K562 (cell line): Measurements from ENCODE around the gene ARHGAP12. TPM values are rescaled to one million over a fixed set of nuclear protein-coding genes. Genes with fewer than 3 reads are reported as not detected.

Experiments used
- ATAC-seq: fragments of 200-7000 bp; cut with Tn5 transposase; 3 replicates; pipeline ENCODE4 v1.9.1; 2020; ENCODE audit warnings: moderate library complexity
- BruUV-seq: library from RNA; stranded (reverse); fragments of 400-500 nt; replicated peaks from 2 replicates; lab custom pipeline; 2021; lab: Mats Ljungman, UMichigan
- CTCF ChIA-PET: fragments of 300-600 bp; formaldehyde crosslinking; extraction: SDS; loops from one replicate; lab custom pipeline; 2021; ENCODE audit warnings: low intra/inter-chr PET ratio; lab: Yijun Ruan, JAX
- POLR2A ChIA-PET: fragments of 300-600, 350-650 bp; sonication (Branson Sonifier 250); formaldehyde crosslinking; extraction: SDS; loops from one replicate; lab custom pipeline; 2021; ENCODE audit warnings: antibody characterized with exemption, inconsistent platforms; lab: Yijun Ruan, JAX
- DNase-seq, 4 experiments: peaks; one replicate each; pipeline versions ENCODE4 v3.0.0 to v3.0.0-alpha.2; 2011 to 2018; ENCODE audit warnings: low spot score in 3 of 4, mixed read lengths in 3 of 4; ENCODE audit errors: extremely low read depth in 1 of 4
- FAIRE-seq: peaks from 2 replicates; lab custom pipeline; 2011; peaks lifted over from hg19 to GRCh38; lab: Jason Lieb, UNC
- H2AFZ ChIP-seq: 2 replicates; pipeline ENCODE4 v1.6.0; 2011; ENCODE audit warnings: low read depth, low read length, control low read depth, inconsistent platforms
- H3K27ac ChIP-seq: fragments of 200-600 bp; 3 replicates; pipeline ENCODE4 v1.8.0; 2011; ENCODE audit warnings: low read depth, mild to moderate bottlenecking, control low read depth, inconsistent platforms, low read length, moderate library complexity, mixed read lengths; ENCODE audit errors: extremely low read depth
- H3K27me3 ChIP-seq, 2 experiments: fragments of 300-600 bp in 1 of 2; 2 replicates in 1 of 2; 3 replicates in 1 of 2; pipeline versions ENCODE4 v1.6.0 to v1.8.0; 2011; ENCODE audit warnings: inconsistent platforms in 2 of 2, low read length in 2 of 2, mild to moderate bottlenecking in 1 of 2, mixed read lengths in 1 of 2, moderate library complexity in 1 of 2; ENCODE audit not compliant: control insufficient read depth in 2 of 2, insufficient read depth in 2 of 2
- H3K36me3 ChIP-seq: fragments of 300-600 bp; 3 replicates; pipeline ENCODE4 v1.8.0; 2011; ENCODE audit warnings: mild to moderate bottlenecking, low read length, inconsistent platforms; ENCODE audit not compliant: control insufficient read depth, insufficient read depth
- H3K4me1 ChIP-seq, 2 experiments: fragments of 200-600 bp in 1 of 2; replicated peaks in 1 of 2; 2 replicates in 1 of 2; 3 replicates in 1 of 2; pipeline versions ENCODE4 v1.5.1 to v1.8.0; 2011; ENCODE audit warnings: inconsistent platforms in 2 of 2, low read length in 2 of 2, mild to moderate bottlenecking in 1 of 2, mixed read lengths in 1 of 2, moderate library complexity in 1 of 2; ENCODE audit not compliant: control insufficient read depth in 2 of 2, insufficient read depth in 2 of 2
- H3K4me2 ChIP-seq: 2 replicates; pipeline ENCODE4 v1.6.1; 2011; ENCODE audit warnings: low read length, control low read depth, inconsistent platforms, mixed read lengths; ENCODE audit not compliant: insufficient read depth
- H3K4me3 ChIP-seq: fragments of 200-600 bp; sonication (generic), shearing (Covaris generic); 2 replicates; pipeline ENCODE4 v1.5.1; 2016; ENCODE audit warnings: control low read depth, inconsistent platforms
- H3K79me2 ChIP-seq: fragments of 200-600 bp; 3 replicates; pipeline ENCODE4 v1.8.0; 2011; ENCODE audit warnings: low read length, inconsistent platforms; ENCODE audit not compliant: control insufficient read depth, insufficient read depth
- H3K9ac ChIP-seq, 2 experiments: 2 replicates each; pipeline versions ENCODE4 v1.6.0 to v1.6.1; 2011; ENCODE audit warnings: low read depth in 2 of 2, low read length in 2 of 2, control low read depth in 1 of 2, inconsistent platforms in 1 of 2, mild to moderate bottlenecking in 1 of 2, mixed read lengths in 1 of 2; ENCODE audit not compliant: insufficient read depth in 1 of 2
- H3K9me1 ChIP-seq: one replicate; pipeline ENCODE4 v1.6.0; 2011; ENCODE audit warnings: inconsistent platforms, mild to moderate bottlenecking, low read length, moderate library complexity; ENCODE audit not compliant: control insufficient read depth, insufficient read depth
- H3K9me3 ChIP-seq: replicated peaks from 2 replicates; pipeline ENCODE4 v1.5.1; 2011; ENCODE audit warnings: low read depth, low read length, inconsistent platforms; ENCODE audit not compliant: control insufficient read depth, insufficient read depth
- H4K20me1 ChIP-seq: replicated peaks from 2 replicates; pipeline ENCODE4 v1.6.1; 2011; ENCODE audit warnings: low read length, inconsistent platforms, mixed read lengths; ENCODE audit not compliant: control insufficient read depth, insufficient read depth
- CBFA2T3 ChIP-seq: fragments of 450-650 bp; IDR thresholded peaks from 2 replicates; pipeline ENCODE4 v1.6.1; 2017
- CBFB ChIP-seq: sonication (generic); formaldehyde crosslinking; IDR thresholded peaks from 2 replicates; pipeline ENCODE4 v1.4.0; 2020; ENCODE audit warnings: mild to moderate bottlenecking, missing genetic modification reagents
- DDX20 ChIP-seq: fragments of 450-650 bp; IDR thresholded peaks from 2 replicates; pipeline ENCODE4 v1.6.1; 2016; ENCODE audit warnings: missing genetic modification characterization, low read depth, mild to moderate bottlenecking, missing compliant biosample characterization, moderate library complexity
- HINFP ChIP-seq: fragments of 450-650 bp; conservative IDR thresholded peaks from 2 replicates; pipeline ENCODE4 v1.6.1; 2016; ENCODE audit warnings: missing genetic modification characterization, low read depth, mild to moderate bottlenecking, control low read depth, missing compliant biosample characterization
- NBN ChIP-seq: fragments of 450-650 bp; IDR thresholded peaks from 2 replicates; pipeline ENCODE4 v1.6.1; 2016; ENCODE audit warnings: low read depth, mild to moderate bottlenecking
- NR0B1 ChIP-seq: fragments of 450-650 bp; IDR thresholded peaks from one replicate; pipeline ENCODE4 v1.6.1; 2018; ENCODE audit warnings: mild to moderate bottlenecking, moderate library complexity; ENCODE audit not compliant: partially characterized antibody
- NR2C1 ChIP-seq, 2 experiments: fragments of 450-650 bp; IDR thresholded peaks; 2 replicates each; pipeline ENCODE4 v1.6.1; 2017; ENCODE audit warnings: mild to moderate bottlenecking in 2 of 2, antibody characterized with exemption in 1 of 2, inconsistent platforms in 1 of 2, missing compliant biosample characterization in 1 of 2, missing genetic modification characterization in 1 of 2
- TCFL5 ChIP-seq: fragments of 250-450 bp; sonication (Bioruptor Pico); conservative IDR thresholded peaks from 2 replicates; pipeline ENCODE4 v1.6.1; 2021; ENCODE audit warnings: mild to moderate bottlenecking, moderate library complexity, matching md5 sums
- TFAM ChIP-seq: fragments of 250-450 bp; sonication (Bioruptor Pico); conservative IDR thresholded peaks from 2 replicates; pipeline ENCODE4 v1.5.0; 2021; ENCODE audit warnings: mild to moderate bottlenecking, moderate library complexity
- WGBS: fragments of 100-300 bp; shearing (Covaris generic); methylation state at CpG from one replicate; pipeline ENCODE4 v1.1.6; 2016; ENCODE audit warnings: low coverage, mixed read lengths; ENCODE audit not compliant: insufficient coverage; ENCODE audit errors: missing lambda C conversion rate; 5-methylcytosine and 5-hydroxymethylcytosine counted together
- in situ Hi-C: fragments of 300-500 bp; cut with MboI; formaldehyde crosslinking; loops from 4 replicates; pipeline ENCODE4 v1.15.0; 2018; ENCODE audit warnings: inconsistent platforms, mixed read lengths
- intact Hi-C: fragments of 100-400 bp; cut with micrococcal nuclease; formaldehyde crosslinking; loops from 2 replicates; pipeline ENCODE4 v1.14.2; 2022
- polyA plus RNA-seq, 8 experiments: library from polyadenylated mRNA; depleted of rRNA in 4 of 8; stranded (reverse) in 5 of 8; unstranded in 3 of 8; fragments of >200 nt; fragmentation: Nextera tagmentation in 2 of 8; fragmentation: Illumina TruSeq in 1 of 8; extraction: Ambion mirVana in 2 of 8; extraction: Trizol in 1 of 8; gene quantifications; 2 replicates each; pipeline versions ENCODE4 v1.2.1 to v1.2.3, GENCODE V29; 2011 to 2014; ENCODE audit warnings: inconsistent platforms in 1 of 8, missing spikeins in 1 of 8
- total RNA-seq, 7 experiments: library from RNA; depleted of rRNA in 6 of 7; stranded (reverse); fragments of >200 nt in 6 of 7; fragmentation: Illumina TruSeq in 2 of 7; extraction: Trizol in 2 of 7; gene quantifications; 2 replicates each; pipeline versions ENCODE4 v1.2.1 to v1.2.3, GENCODE V29; 2011 to 2021; ENCODE audit warnings: low replicate concordance in 1 of 7
- TF ChIP-seq, protein P1 (sequence below): IDR thresholded peaks from 2 replicates; pipeline ENCODE4 v1.6.1; 2011; ENCODE audit warnings: borderline replicate concordance, low read depth, mild to moderate bottlenecking, moderate library complexity, low read length; ENCODE audit not compliant: insufficient read depth, poor library complexity, severe bottlenecking
- TF ChIP-seq, protein P2 (sequence below): sonication (generic); formaldehyde crosslinking; IDR thresholded peaks from 2 replicates; pipeline ENCODE4 v1.8.1; 2023; ENCODE audit warnings: mild to moderate bottlenecking, missing genetic modification reagents
- TF ChIP-seq, protein P3 (sequence below): fragments of 250-450 bp; sonication (Bioruptor Pico); IDR thresholded peaks from 2 replicates; pipeline ENCODE4 v1.6.1; 2021; ENCODE audit warnings: mild to moderate bottlenecking

Gene ARHGAP12
- total and polyA plus RNA-seq, 9 of the 15 experiments (the other 6 are each of a cell fraction or from before 2014, with no cell fraction given): 4.4 to 18.7 (median 10.1) TPM

DNA sequence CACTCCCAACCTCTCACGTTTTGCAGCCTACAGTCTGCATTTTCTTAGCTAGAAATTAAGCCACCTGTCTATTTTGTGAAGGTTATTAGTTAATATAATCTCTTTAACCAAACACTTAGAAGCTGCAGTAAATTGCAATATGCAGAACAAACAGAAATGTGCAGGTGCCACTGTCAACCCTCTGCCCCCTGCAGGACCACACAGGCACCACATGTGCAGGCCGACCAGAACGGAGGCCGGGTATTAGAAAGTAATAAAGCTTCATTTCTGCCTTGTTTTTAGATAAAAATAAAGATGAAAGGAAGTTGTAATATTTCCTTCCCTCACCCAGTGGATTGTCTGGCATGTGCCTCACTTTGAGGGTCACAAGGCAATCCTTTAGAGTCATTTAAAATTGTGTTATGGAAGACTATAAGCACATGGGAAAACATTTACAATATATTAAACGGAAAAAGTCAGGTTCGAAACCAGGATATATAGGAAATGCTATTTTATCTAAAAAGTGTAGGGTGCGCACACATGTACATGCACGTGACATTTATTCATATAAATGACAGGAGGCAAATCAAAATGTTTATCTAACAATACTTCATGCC lies 158.2 kb downstream of the ARHGAP12 start (continued):
- TF ChIP-seq HINFP (tag): no peak
- TF ChIP-seq, protein P1, sequence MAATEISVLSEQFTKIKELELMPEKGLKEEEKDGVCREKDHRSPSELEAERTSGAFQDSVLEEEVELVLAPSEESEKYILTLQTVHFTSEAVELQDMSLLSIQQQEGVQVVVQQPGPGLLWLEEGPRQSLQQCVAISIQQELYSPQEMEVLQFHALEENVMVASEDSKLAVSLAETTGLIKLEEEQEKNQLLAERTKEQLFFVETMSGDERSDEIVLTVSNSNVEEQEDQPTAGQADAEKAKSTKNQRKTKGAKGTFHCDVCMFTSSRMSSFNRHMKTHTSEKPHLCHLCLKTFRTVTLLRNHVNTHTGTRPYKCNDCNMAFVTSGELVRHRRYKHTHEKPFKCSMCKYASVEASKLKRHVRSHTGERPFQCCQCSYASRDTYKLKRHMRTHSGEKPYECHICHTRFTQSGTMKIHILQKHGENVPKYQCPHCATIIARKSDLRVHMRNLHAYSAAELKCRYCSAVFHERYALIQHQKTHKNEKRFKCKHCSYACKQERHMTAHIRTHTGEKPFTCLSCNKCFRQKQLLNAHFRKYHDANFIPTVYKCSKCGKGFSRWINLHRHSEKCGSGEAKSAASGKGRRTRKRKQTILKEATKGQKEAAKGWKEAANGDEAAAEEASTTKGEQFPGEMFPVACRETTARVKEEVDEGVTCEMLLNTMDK: peak; percentile 90

- Histone ChIP-seq H3K4me1 (no peaks in the 10 kb centered on the region; a peak in 1 of 5 replicates), H4K20me1 (no peaks in the 10 kb centered on the region), H3K9me1 (no peaks in the 10 kb centered on the region), H2AFZ (no peak overlapping the region), H3K9me3 (no peaks in the 10 kb centered on the region), H3K4me3 (no peak overlapping the region), H3K36me3 (no peaks in the 10 kb centered on the region), H3K9ac (no peak overlapping the region), H3K27ac (no peak overlapping the region), H3K79me2 (no peaks in the 10 kb centered on the region), H3K27me3 (peaks cover 5 to 25% of the 10 kb centered on the region in 2 experiments; a peak in 4 of 5 replicates), H3K4me2 (no peak overlapping the region)
- ATAC-seq (no peak), DNase-seq (no peak), FAIRE-seq (no peak)
- ChIA-PET CTCF (interaction anchor here (0.7 kb wide), 1 partner anchor 686 kb away, joined by 3 read pairs; no protein-coding TSS in a partner anchor), POLR2A (no interaction called here)
- in situ Hi-C loops (no loop called here), intact Hi-C loops (no loop called here)
- no TSS peak for BruUV-seq
- WGBS: 0% methylated on average over 4 of the region's 4 CpGs
- TF ChIP-seq TFAM (CRISPR knock-in tag) (no peak), NR2C1 (IDR thresholded peaks at IDR 0.05) (no peak), NR2C1 (tag; IDR thresholded peaks at IDR 0.05) (no peak), NBN (no peak), TCFL5 (no peak), DDX20 (tag) (no peak), CBFB (CRISPR knock-in tag) (no peak), CBFA2T3 (no peak), NR0B1 (no peak)
- TF ChIP-seq, protein P2, sequence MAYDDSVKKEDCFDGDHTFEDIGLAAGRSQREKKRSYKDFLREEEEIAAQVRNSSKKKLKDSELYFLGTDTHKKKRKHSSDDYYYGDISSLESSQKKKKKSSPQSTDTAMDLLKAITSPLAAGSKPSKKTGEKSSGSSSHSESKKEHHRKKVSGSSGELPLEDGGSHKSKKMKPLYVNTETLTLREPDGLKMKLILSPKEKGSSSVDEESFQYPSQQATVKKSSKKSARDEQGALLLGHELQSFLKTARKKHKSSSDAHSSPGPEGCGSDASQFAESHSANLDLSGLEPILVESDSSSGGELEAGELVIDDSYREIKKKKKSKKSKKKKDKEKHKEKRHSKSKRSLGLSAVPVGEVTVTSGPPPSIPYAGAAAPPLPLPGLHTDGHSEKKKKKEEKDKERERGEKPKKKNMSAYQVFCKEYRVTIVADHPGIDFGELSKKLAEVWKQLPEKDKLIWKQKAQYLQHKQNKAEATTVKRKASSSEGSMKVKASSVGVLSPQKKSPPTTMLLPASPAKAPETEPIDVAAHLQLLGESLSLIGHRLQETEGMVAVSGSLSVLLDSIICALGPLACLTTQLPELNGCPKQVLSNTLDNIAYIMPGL: no peak
- TF ChIP-seq, protein P3, sequence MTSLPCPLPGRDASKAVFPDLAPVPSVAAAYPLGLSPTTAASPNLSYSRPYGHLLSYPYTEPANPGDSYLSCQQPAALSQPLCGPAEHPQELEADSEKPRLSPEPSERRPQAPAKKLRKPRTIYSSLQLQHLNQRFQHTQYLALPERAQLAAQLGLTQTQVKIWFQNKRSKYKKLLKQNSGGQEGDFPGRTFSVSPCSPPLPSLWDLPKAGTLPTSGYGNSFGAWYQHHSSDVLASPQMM (CRISPR knock-in tag): no peak
These were observed 159.1 kb downstream of the ARHGAP12 start for GRCh38 chr10:31769564-31769963.
